Adipose tissue (tissue), 3 donors: ENCODE results near the gene DOCK2. TPM values are rescaled to one million over a fixed set of nuclear protein-coding genes. Genes with fewer than 3 reads are reported as not detected.
"Not testable (repeated sequence)": the region's sequence is repeated elsewhere in the genome, so short reads cannot be mapped to it uniquely, and the experiment has no call there.

Source experiments
- H3K27ac ChIP-seq: one replicate; pipeline ENCODE4 v1.5.1; 2013; ENCODE audit warnings: low read depth, low read length
- WGBS, 3 donors: extraction: QIAGEN DNeasy Blood & Tissue Kit; methylation state at CpG; one replicate each; pipeline ENCODE4 v1.1.7; 2013; 5-methylcytosine and 5-hydroxymethylcytosine counted together
- polyA plus RNA-seq, 3 donors: library from polyadenylated mRNA; stranded (reverse); fragments of 200-250 nt; gene quantifications; one replicate each; pipeline ENCODE4 v1.2.3, GENCODE V29; 2013
- donor health status: healthy with polysubstance abuse.
- donor health status: Bipolar disorder and iron deficiency.
- donor health status: healthy.

Gene DOCK2
- polyA plus RNA-seq, 3 donors, result 1.3 to 7.0 (median 6.8) TPM

DNA sequence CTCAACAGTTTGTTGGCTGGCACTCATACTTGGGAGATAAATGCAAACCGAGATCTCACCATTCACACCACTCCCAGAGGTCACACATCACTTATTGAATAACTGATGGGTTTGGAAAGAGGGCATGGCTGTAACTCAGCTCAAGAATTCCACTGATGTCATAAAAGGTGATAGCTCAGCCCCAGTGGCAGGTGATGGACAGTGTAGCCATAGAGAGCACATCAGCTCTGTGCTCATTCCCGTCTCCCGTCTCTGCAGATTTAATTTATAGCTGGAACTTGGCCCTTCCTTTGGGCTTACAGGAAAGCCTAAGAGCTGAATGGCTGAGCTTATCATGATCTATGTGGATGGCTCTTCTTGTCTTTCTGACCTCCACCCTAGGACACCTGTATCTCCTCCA lies 283.4 kb downstream of the DOCK2 start:
- 53 to 80% (median 79%) methylated on average over 3 of the region's 3 CpGs for WGBS, 3 donors
- H3K27ac ChIP-seq, result no peak overlapping the region

DNA sequence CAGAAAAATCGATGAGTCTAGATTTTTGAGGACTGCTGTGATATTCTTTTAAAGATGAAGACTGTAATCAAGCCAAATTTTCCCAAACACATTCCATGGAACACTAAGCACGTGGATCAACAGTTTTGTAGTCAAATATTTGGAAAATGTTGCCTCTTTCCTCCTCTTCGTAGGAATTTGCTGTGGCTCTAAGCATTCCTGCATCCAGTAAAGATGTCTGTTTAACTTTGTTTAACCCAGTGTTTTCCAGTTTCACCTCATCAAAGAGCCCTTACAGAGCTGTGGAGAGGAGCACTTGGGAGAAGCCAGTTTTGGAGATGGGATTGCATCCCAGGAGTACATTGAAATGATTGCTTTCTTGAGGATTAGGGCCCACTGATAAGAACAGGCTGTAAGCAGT lies 284.3 kb downstream of the DOCK2 start:
- WGBS, 3 donors, result 28 to 64% (median 62%) methylated on average over 3 of the region's 3 CpGs
- H3K27ac ChIP-seq, result no peak overlapping the region

DNA sequence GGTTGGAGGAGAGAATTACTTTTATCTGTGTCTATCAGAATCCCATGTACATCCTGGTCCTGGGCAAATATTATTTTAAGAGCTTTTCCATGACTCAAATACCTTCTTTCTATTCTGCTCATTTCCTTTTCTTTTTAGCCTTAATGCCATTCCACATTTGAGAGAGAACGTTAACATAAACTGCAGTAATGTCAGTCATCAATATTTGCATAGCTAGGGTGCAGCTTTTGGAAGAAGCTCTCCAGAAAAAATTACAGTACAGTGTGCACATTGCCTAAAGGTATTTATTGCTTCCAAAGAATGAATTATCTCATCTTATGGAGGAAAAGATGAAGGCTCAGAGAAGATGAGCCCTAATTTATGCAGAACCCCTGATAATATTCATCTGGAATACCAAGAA lies 284.9 kb downstream of the DOCK2 start:
- WGBS, 3 donors, result 33 to 78% (median 77%) methylated on average over 1 of the region's 1 CpG
- no peak overlapping the region for H3K27ac ChIP-seq

DNA sequence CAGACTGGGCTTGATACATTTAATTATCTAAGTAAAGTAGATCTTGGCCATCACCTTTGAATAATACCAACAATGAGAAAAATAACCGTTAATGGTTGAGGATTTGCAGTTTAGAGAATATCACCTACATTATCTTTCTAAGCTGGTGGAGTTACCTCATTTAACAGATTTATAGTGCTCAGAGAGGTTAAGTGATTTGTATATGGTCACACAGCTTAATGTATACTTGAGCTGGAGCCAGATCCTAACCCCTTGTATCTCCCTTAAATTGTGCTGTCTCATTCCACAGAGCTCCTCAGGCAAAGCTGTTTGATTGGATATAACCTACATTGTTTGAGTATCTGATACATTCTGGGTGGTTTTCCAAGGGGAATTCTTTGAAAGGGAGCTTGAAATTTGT lies 285.4 kb downstream of the DOCK2 start:
- no peak overlapping the region for H3K27ac ChIP-seq
- 88 to 96% (median 91%) methylated on average over 1 of the region's 1 CpG for WGBS, 3 donors

DNA sequence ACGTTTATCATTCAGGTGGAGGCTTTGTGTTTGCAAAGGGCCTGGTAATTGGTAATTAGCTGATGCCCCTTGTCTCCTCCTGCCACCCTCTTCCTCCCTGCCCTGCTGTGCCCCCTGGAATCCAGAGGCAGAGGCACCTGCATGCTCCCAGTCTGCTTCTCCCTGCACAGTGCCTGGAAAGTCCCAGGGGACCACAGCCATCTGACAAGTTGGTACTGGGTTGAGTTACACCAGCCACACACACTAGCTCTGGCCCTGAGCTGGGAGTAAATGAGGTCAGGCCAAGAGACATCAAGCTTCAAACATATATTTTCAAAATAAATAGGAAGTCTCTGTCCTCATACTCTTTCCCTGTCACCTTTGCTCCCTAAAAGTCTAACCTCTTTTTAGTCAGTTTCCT lies 286.9 kb downstream of the DOCK2 start:
- H3K27ac ChIP-seq, result no peak overlapping the region
- 50 to 79% (median 62%) methylated on average over 1 of the region's 1 CpG for whole genome bisulfite sequencing, 3 donors

DNA sequence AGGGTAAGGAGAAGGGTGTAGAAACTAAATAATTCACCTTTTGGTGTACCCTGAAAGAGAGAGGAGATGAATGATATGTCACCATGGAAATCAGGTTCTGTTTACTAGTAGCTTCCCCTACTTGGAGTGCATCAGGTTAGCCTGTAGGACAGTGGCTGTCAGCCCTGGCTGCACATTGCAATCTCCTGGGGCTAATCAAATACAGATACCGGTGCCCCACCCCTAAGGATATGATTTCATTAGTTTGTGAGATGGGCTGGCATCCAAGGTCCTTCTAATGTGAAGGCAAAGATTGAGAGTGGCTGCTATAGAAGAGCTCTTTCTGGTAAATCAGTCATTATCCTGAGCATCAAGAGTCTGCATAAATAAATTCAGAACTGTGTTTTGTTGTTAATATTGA lies 296.1 kb downstream of the DOCK2 start:
- 20 to 48% (median 35%) methylated on average over 1 of the region's 1 CpG for WGBS, 3 donors
- H3K27ac ChIP-seq, result no peak overlapping the region

DNA sequence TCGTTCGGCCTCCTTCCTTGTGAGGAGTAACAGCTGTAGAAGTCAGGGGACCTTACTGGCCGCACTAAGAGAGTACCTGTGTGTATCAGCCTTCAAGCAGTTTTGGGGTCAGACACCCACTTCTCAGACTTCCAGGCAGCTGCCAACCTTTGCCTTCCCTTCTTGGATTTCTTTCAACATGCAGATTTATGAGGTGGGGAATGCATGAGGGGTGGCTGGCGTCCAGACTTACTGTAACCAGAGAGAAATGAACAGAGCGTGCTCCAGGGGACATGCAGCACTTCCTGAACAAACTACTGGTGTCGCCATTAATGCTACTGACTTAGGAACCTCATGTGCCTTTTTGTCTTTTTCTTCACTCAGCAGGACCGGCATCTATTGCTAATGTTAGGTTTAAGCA lies 296.5 kb downstream of the DOCK2 start:
- H3K27ac ChIP-seq, result no peak overlapping the region
- 49 to 61% (median 56%) methylated on average over 7 of the region's 7 CpGs for WGBS, 3 donors

DNA sequence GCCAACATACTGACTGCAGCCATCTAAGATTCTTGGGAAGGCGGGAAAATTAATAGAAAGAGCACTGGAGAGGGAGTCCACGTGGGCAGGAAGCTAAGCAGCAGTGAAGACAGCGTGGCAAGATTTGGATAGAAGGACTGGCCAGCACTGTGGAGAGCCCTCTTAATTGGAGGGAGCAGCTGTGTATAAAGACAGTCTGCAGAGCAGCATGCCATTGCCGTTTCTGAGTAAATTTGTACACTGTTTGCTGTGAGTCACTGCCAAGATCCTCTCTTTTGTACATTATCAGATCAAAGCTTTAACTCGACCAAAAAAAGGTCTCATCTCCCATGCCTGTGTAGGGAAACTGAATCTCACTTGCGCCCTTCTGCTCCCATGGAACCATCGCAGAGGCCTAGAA lies 297.9 kb downstream of the DOCK2 start:
- no peak overlapping the region for H3K27ac ChIP-seq
- 65 to 86% (median 79%) methylated on average over 7 of the region's 7 CpGs for WGBS, 3 donors

DNA sequence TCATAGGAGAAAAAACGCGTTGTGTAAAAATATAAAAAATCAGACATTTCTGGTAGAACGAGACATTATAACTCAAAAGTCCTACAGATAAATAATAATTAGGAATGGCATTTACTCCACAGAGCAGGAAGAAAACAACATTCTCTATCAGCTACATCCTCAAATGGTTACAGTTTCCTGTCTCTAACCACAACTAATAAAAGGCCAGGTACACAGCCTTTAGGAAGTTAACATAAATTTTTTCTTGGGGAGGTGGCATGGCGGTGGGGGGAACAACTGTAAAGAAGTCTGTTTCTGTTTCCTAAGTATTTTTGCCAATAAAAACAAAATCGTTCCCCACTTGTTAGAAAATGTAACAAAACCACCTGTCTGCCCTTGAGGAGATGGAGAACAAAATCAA lies 298.7 kb downstream of the DOCK2 start:
- 57 to 73% (median 63%) methylated on average over 5 of the region's 5 CpGs for WGBS, 3 donors

DNA sequence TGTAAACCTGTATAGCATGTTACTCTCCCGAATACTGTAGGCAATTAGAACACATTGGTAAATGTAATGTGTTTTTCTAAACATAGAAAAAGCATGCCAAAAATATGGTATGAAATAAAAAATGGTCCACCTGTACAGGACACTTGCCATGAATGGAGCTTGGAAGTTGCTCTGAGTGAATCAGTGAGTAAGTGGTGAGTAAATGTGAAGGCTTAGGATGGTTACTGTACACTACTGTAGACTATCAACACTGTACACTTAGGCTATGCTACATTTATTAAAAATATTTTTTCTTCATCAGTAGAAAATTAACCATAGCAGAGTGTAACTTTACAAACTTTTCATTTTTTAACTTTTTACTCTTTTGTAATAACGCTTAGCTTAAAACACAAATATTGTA lies 301.4 kb downstream of the DOCK2 start:
- WGBS, 3 donors, result 89 to 98% (median 94%) methylated on average over 2 of the region's 2 CpGs
- no peak overlapping the region for H3K27ac ChIP-seq

More for the DNA sequence above, 298.7 kb downstream of the DOCK2 start:
- H3K27ac ChIP-seq, result no peak overlapping the region

DNA sequence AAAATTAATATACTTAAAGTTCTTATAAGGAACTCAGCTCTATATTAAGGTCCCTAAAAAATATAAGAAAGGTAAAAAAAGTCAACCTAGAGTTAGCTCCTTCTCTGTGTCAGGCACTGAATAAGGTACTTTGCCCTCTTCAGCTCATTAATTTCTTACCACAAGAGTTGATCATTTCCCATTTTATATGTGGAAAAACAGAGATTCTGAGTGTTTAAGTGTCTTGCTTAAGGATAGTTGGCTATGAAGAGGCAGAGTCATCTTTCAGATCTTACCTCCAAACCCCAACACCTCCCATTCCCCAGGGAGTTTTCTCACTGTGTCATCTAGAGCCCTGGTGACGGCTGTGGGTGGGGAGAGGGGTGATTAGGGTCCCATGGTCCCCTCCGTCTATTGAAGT lies 302.7 kb downstream of the DOCK2 start:
- WGBS, 3 donors, result 73 to 88% (median 87%) methylated on average over 2 of the region's 2 CpGs
- H3K27ac ChIP-seq, result no peak overlapping the region

DNA sequence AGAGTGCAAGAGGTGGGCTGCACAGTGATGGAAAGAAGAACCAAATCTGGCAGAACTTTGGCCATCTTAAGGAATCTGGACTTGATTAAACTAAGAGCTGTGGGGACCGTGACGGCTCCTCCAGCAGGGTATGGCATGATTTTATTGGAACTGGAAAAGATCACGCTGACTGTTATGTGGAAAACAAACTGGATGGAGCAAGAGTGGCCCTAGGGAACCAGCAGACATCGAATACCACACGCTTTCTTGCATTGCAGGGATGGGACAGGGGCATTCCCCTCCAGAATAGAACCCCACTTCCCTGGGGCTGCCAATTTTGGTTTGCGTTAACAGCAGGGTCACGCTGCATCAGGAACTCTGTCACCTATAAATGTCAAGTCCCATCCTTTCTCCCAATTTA lies 304.5 kb downstream of the DOCK2 start:
- 71 to 90% (median 82%) methylated on average over 7 of the region's 7 CpGs for WGBS, 3 donors
- no peak overlapping the region for H3K27ac ChIP-seq

DNA sequence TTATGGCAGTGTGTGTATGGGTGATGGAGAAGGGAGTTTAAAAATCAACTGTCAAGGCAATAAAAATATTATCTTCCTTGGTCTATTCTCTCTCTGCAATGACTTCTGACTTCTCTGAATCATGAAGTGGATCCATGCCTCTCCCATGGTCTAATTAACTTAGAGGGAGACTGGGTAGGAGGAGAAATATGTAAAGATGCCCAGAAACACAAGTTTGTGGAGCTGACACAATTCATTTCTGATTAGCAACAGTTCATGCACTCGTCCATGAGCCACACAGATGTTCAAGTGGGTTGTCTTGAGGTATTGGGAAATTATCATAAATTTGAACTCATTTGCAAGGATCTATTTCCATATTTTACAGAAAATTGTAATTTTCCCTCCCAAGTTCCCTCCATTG lies 305.1 kb downstream of the DOCK2 start:
- no peak overlapping the region for H3K27ac ChIP-seq
- WGBS, 3 donors, result 61 to 83% (median 81%) methylated on average over 1 of the region's 1 CpG

DNA sequence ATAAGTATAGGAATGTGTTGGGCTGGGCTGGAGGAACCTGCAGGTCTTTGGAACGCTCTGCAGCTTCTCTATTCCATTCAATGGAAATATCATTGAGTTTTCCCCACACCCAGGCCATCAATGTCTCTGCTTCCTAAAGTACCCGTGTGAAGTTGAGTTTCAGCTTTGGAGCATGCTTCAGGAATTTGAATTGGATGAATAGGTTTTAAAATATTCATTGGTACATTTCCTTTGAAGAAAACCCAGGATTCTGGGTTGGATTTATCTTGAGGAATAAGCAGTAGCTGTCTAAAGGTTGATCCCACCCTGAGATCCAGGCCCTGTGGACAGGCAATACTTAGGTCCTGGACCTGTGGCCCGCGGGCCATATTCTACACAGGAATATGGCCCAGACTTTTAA lies 306.0 kb downstream of the DOCK2 start:
- 84 to 96% (median 94%) methylated on average over 4 of the region's 4 CpGs for WGBS, 3 donors
- H3K27ac ChIP-seq, result no peak overlapping the region

DNA sequence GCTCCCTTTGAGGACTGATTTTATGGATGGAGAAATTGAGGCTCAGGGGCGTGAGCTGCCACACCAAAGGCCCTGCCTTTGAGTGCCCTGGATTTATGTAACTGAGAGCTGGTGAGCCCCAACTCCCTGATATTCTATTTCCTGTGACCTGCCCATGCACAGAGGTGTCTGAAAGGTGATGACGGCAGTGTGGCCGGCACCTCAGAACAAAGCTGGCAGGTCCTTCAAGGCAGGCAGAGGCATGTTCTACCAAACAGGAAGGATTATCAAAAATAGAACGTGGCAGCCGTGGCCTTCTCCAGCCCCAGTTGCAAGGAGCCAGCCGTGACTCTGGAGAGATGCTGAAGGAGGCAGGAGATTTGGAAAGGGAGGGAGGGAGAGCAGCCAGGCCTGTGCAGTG lies 307.0 kb downstream of the DOCK2 start:
- no peak overlapping the region for H3K27ac ChIP-seq
- WGBS, 3 donors, result 74 to 78% (median 78%) methylated on average over 6 of the region's 6 CpGs

DNA sequence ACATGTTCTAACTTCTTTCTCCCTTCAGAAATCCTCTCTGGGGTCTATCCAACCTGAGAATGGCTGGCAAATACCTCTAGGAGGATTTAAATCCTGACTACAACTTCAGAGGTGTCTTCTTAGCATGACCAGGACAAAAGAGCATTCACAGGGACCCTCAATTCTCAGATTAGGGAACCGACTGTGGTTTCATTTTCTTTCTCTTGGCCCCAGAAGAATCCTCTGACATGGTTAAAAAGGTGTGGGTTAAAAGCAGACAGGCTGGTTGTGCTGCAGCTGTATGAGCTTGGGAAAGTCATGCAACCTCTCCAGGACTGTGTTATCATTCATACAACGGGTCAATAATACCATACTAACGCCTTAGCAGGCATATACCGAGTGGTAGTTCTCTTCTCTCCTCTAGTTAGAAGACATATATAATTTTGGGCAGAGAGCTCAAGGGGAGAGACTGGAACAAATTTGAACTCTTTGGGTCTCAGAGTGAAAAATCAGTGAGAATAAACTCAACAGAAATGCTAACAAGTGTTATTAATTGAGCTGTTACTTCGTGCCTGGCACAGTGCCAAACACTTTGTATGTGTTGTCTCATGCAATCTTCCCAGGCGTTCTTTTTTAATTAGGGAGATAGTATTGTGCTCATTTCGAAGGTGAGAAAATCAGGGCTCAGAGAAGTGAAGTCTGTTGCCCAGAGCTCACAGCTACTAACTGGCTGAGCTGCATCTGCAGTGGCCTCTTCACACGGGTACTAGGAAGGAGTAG lies 308.0 kb downstream of the DOCK2 start:
- WGBS, 3 donors, result 47 to 69% (median 60%) methylated on average over 8 of the region's 8 CpGs
- H3K27ac ChIP-seq, result no peak overlapping the region

DNA sequence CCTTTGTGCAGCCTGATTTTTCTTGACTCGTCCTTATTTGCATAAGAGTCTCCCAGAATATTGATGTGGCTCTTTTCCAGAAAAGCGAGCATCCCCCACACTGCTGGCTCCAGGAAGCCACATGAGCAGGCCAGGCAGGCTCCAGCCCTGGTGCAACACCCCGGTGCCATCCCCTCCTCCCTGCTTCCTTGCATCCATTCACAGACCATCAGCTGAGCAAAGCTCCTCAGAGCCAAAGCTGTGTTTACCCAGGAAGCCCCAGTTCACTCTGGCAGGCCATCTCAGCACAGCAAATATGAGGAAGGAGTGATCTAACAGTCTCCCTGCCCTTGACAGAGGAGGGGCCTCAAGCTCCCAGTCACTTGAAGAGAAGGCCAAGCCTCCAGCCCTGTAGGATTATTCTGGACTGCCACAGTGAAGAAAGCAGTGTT lies 308.8 kb downstream of the DOCK2 start:
- no peak overlapping the region for H3K27ac ChIP-seq
- 17 to 32% (median 25%) methylated on average over 3 of the region's 3 CpGs for WGBS, 3 donors

DNA sequence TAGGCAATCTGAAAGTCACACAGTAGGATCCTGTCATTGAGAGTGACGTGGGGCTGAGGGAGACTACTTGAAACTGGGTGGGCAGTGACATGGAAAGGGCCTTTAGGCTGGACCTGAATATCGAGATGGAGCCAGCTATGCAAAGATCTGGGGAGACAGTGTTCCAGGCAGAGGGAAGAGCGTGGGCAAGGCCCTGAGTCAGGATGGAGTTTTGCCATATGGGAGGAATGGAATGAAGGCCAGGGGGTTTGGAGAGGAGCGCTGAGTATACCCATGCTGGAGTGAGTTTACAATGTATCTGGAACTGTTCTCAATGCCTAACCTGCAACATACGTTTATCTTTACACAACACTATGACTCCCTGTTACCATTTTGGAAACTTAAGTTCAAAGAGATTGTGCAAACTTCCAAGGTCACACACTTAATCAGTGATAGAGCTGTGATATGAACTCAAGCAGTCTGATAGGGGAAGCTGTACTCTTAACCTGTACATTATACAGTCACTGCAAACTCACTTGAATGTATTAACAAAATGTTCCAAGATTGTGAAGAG lies 309.7 kb downstream of the DOCK2 start:
- WGBS, 3 donors, result 77 to 91% (median 87%) methylated on average over 5 of the region's 5 CpGs

DNA sequence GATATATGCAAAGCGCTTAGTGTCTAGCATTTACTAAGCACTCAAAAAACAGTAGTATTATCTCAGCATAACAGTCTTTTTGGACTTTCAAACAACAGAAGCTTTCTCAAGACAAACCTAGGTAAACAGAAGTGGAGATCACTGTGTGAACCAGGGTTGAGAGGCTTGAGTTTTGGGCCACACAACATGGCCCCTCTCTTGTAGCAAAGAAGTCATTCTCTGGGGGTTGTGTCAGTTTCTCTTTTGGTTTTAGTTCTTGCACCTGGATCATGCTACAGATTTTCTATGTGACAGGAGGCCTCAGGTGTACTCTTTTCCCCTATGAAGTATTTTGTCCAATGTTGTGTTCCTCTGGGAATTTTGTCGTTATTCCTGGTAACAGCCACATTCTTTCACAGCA lies 313.3 kb downstream of the DOCK2 start:
- no peak overlapping the region for H3K27ac ChIP-seq
- WGBS, 3 donors, result 89 to 95% (median 94%) methylated on average over 2 of the region's 2 CpGs

More for the DNA sequence above, 309.7 kb downstream of the DOCK2 start:
- H3K27ac ChIP-seq, result no peak overlapping the region

DNA sequence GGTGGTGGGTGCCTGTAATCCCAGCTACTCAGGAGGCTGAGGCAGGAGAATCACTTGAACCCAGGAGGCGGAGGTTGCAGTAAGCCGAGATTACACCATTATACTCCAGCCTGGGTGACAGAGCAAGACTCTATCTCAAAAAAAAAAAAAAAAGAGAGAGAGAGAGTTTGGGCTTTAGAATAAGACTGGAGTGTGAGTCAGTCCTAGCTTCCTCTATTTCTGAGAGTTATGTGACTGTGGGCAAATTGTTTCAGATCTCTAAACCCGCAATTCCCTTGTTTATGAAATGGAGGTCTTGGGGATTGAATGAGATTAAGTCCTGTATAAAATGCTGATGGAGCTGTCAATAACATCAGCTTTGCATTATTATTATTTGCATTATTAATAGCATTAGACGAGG lies 316.1 kb downstream of the DOCK2 start:
- H3K27ac ChIP-seq, result not testable (repeated sequence)
- WGBS, 3 donors, result 69 to 79% (median 77%) methylated on average over 4 of the region's 4 CpGs
